Bronchial epithelial cell (primary cell): ENCODE results near the gene MPZL2. TPM values are rescaled to one million over a fixed set of nuclear protein-coding genes. Genes with fewer than 3 reads are reported as not detected.

Experiments used
- DNase-seq: peaks from one replicate; pipeline ENCODE4 v3.0.0-alpha.2; 2010; ENCODE audit warnings: low read depth
- FAIRE-seq: peaks from 2 replicates; lab custom pipeline; 2011; peaks lifted over from hg19 to GRCh38; lab: Jason Lieb, UNC
- H3K27me3 ChIP-seq: 2 replicates; pipeline ENCODE4 v1.5.1; 2011; ENCODE audit warnings: low read length; ENCODE audit not compliant: control insufficient read depth, insufficient read depth
- H3K36me3 ChIP-seq: 2 replicates; pipeline ENCODE4 v1.5.1; 2011; ENCODE audit warnings: low read length; ENCODE audit not compliant: control insufficient read depth, insufficient read depth
- H3K4me3 ChIP-seq: 2 replicates; pipeline ENCODE4 v1.5.1; 2011; ENCODE audit warnings: mild to moderate bottlenecking, low read depth, low read length, control low read depth
- CTCF ChIP-seq: IDR thresholded peaks from 2 replicates; pipeline ENCODE4 v1.5.1; 2011; ENCODE audit warnings: mild to moderate bottlenecking, moderate library complexity, low read length, control low read depth, inconsistent platforms; ENCODE audit not compliant: insufficient read depth, severe bottlenecking
- total RNA-seq: library from RNA; depleted of rRNA; stranded (reverse); fragments of >200 nt; gene quantifications from 2 replicates; pipeline ENCODE4 v1.2.1, GENCODE V29; 2014

The MPZL2 gene
- total RNA-seq, 1 donor from 2014 or later, result 38.7 TPM

- FAIRE-seq (no peak), DNase-seq (no peak)
- no peaks in the 10 kb centered on the region for H3K36me3 ChIP-seq
- no peaks in the 10 kb centered on the region for H3K27me3 ChIP-seq
- no peak overlapping the region for H3K4me3 ChIP-seq
- no peak for TF ChIP-seq CTCF
These were observed 46.5 kb downstream of the MPZL2 start for GRCh38 chr11:118217575-118217974.

DNA sequence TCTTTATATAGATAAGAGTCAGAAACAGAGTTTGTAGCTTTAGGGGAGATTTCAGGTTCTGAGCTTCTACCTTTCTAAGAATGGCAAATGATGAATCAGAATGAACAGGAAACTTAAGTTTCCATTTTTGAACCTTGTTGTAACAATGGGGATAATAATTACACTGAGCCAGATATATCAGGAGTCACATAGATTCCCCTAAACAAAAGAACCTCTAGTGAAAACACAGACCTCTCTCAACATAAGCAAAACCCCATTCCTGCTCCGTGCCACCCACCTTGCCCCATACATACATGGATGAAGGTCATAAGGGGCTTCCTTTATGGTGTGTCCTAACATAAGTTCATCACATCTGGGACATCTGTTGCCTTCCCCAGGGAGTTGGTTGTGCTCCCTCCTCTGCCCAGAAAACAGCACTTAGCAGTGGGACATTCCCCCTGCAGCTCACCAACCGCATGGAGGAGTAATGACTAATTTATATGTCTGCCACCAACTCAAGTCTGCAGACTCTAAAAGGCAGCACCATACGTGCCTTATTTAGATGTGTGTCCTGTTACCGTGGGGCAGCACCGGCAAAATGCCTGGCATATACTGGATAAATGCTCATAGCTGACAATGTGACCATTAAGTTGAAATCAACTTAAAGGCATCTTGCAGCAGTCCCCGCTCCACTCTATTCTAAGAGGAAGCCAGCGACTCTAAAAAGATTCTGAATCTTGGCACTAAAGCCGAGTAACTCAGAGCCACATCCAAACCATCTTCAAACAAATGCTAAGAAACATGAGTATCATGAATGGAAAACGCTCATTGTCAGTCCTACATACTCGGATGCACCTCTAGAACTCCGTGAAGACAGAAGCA, 47.2 kb downstream of the MPZL2 start:
- no peak for FAIRE-seq
- Histone ChIP-seq H3K27me3 (no peaks in the 10 kb centered on the region), H3K4me3 (no peak overlapping the region), H3K36me3 (no peaks in the 10 kb centered on the region)
- no peak for TF ChIP-seq CTCF
- DNase-seq, result no peak

GRCh38 chr11:118215765-118216164, 48.3 kb downstream of the MPZL2 start:
- H3K27me3 ChIP-seq, result no peaks in the 10 kb centered on the region
- FAIRE-seq, result no peak

GRCh38 chr11:118215262-118215661, 48.8 kb downstream of the MPZL2 start:
- H3K4me3 ChIP-seq, result no peak overlapping the region
- no peaks in the 10 kb centered on the region for H3K36me3 ChIP-seq
- H3K27me3 ChIP-seq, result no peaks in the 10 kb centered on the region
- no peak for DNase-seq
- no peak for TF ChIP-seq CTCF
- FAIRE-seq, result no peak

More at GRCh38 chr11:118215765-118216164, 48.3 kb downstream of the MPZL2 start:
- no peak for TF ChIP-seq CTCF
- no peak overlapping the region for H3K4me3 ChIP-seq
- no peaks in the 10 kb centered on the region for H3K36me3 ChIP-seq
- DNase-seq, result no peak

DNA sequence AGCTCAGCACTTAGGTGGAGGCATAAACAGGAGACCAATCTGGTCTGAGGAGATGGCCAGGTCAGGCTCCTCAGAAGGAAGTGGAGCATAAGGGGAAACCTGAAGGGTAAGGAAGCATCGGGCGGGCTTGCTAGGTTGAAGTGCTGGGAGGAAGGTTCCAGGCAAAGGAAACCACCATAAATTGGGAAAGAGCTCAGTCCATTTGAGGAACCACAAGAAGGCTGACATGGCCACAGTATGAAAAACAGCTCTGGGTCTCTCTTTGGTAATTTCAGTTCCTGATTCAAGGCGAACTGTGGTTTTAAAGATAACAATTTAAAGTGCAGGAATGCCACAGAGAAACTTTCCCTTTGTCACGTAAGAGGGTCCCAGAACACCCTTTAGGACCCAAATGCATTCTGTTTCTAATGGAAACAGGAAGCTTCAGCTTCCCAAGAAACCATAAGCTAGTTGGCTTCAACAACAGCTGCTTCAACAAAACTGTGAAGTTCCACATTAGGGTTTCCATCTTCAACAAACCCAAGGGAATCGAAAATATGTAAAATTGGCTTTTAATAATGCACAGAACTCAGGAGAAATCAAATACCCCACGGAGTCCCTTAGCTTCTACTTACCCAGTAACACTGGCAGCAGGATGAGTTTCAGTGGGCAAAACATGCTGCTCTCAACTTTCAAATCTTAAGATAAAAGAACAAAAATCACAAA, 49.7 kb downstream of the MPZL2 start:
- TF ChIP-seq CTCF, result no peak
- FAIRE-seq, result no peak
- Histone ChIP-seq H3K36me3 (no peaks in the 10 kb centered on the region), H3K4me3 (no peak overlapping the region), H3K27me3 (no peaks in the 10 kb centered on the region)
- DNase-seq, result no peak
